H1 (cell line): Measurements from ENCODE around the gene SLC25A52. TPM values are rescaled to one million over a fixed set of nuclear protein-coding genes. Genes with fewer than 3 reads are reported as not detected.

ENCODE experiments used
- BRCA1 ChIP-seq: IDR thresholded peaks from 2 replicates; pipeline ENCODE4 v1.6.1; 2012; ENCODE audit warnings: low read depth, low read length, improper control_type of control experiment
- CREB1 ChIP-seq: IDR thresholded peaks from 2 replicates; pipeline ENCODE4 v1.6.1; 2012; ENCODE audit warnings: inconsistent platforms
- GABPA ChIP-seq: IDR thresholded peaks from 2 replicates; pipeline ENCODE4 v1.6.1; 2011; ENCODE audit warnings: mild to moderate bottlenecking, low read length, moderate library complexity, borderline replicate concordance; ENCODE audit not compliant: insufficient read depth
- KDM4A ChIP-seq: IDR thresholded peaks from one replicate; pipeline ENCODE4 v1.7.1; 2012; ENCODE audit warnings: low read depth, mild to moderate bottlenecking, moderate library complexity, low read length, inconsistent platforms; ENCODE audit not compliant: severe bottlenecking
- NANOG ChIP-seq: IDR thresholded peaks from 2 replicates; pipeline ENCODE4 v1.6.1; 2011; ENCODE audit warnings: low read length, low read depth, mild to moderate bottlenecking, inconsistent platforms; ENCODE audit not compliant: insufficient read depth, poor library complexity, severe bottlenecking
- NRF1 ChIP-seq: IDR thresholded peaks from 2 replicates; pipeline ENCODE4 v1.6.1; 2011; ENCODE audit warnings: mild to moderate bottlenecking, low read depth, low read length, improper control_type of control experiment
- RAD21 ChIP-seq, 2 experiments: IDR thresholded peaks in 1 of 2; conservative IDR thresholded peaks in 1 of 2; 2 replicates each; pipeline ENCODE4 v1.6.1; 2011; ENCODE audit warnings: low read depth in 2 of 2, low read length in 2 of 2, improper control_type of control experiment in 1 of 2, inconsistent platforms in 1 of 2, mild to moderate bottlenecking in 1 of 2, moderate library complexity in 1 of 2
- RFX5 ChIP-seq: IDR thresholded peaks from 2 replicates; pipeline ENCODE4 v1.6.1; 2011; ENCODE audit warnings: low read depth, low read length, improper control_type of control experiment, borderline replicate concordance
- TEAD4 ChIP-seq: IDR thresholded peaks from 2 replicates; pipeline ENCODE4 v1.6.1; 2012; ENCODE audit warnings: low read depth, low read length, inconsistent platforms, mixed read lengths
- polyA plus RNA-seq, 7 experiments: library from polyadenylated mRNA; depleted of rRNA in 3 of 7; stranded (reverse) in 5 of 7; unstranded in 2 of 7; fragments of >200 nt in 5 of 7; fragments of 200-250 nt in 2 of 7; gene quantifications; 1 replicate in 5 of 7; 2 replicates in 1 of 7; 4 replicates in 1 of 7; pipeline versions ENCODE4 v1.2.1 to v1.2.3, GENCODE V29; 2011 to 2013; ENCODE audit warnings: missing spikeins in 2 of 7, mixed read lengths in 2 of 7
- total RNA-seq: library from RNA; stranded (reverse); fragmentation: NEBNext Ultra II Directional; extraction: Animal tissue kit (Norgen Biotek cat#: 25700); gene quantifications from 2 replicates; pipeline ENCODE4 v1.2.1, GENCODE V29; 2021
- TF ChIP-seq, protein P1 (sequence below), 3 experiments: IDR thresholded peaks; 1 replicate in 2 of 3; 2 replicates in 1 of 3; pipeline versions ENCODE4 v1.5.1 to v1.6.1; 2011; ENCODE audit warnings: low read length in 3 of 3, mild to moderate bottlenecking in 3 of 3, inconsistent platforms in 2 of 3, low read depth in 1 of 3, moderate library complexity in 1 of 3; ENCODE audit not compliant: insufficient read depth in 1 of 3; ENCODE audit errors: control extremely low read depth in 1 of 3
- TF ChIP-seq, protein P2 (sequence below): IDR thresholded peaks from 2 replicates; pipeline ENCODE4 v1.6.1; 2012; ENCODE audit warnings: inconsistent platforms

Gene SLC25A52
- total and polyA plus RNA-seq, 2 of the 8 experiments (the other 6 are each of a cell fraction or from before 2014, with no cell fraction given): not detected

DNA sequence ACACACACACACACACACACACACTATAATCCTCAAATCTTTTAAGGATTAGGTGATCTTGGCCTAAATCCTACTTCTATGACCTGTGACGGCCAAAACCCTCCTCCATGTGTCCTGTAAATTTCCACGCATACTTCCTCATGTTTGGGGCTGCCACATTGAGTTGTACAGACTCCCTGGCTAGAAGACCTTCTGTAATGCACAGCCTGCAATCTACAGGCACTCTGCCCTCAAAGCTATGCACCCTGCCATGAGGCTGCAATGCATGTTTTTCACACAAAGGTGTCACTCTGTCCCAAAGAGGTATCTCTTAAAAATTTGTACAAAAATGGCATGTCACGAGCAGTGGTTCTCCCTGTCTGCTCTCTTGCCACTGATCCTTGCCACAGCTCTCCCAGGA, 49.9 kb downstream of the SLC25A52 start (continued):
- TF ChIP-seq, protein P1, sequence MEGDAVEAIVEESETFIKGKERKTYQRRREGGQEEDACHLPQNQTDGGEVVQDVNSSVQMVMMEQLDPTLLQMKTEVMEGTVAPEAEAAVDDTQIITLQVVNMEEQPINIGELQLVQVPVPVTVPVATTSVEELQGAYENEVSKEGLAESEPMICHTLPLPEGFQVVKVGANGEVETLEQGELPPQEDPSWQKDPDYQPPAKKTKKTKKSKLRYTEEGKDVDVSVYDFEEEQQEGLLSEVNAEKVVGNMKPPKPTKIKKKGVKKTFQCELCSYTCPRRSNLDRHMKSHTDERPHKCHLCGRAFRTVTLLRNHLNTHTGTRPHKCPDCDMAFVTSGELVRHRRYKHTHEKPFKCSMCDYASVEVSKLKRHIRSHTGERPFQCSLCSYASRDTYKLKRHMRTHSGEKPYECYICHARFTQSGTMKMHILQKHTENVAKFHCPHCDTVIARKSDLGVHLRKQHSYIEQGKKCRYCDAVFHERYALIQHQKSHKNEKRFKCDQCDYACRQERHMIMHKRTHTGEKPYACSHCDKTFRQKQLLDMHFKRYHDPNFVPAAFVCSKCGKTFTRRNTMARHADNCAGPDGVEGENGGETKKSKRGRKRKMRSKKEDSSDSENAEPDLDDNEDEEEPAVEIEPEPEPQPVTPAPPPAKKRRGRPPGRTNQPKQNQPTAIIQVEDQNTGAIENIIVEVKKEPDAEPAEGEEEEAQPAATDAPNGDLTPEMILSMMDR (IDR thresholded peaks at IDR 0.05; ENCODE audit: control extremely low read depth in 1 of 3, insufficient read depth in 1 of 3, low read depth in 1 of 3, low read length in 3 of 3): peak in 2 of 3 experiments; percentile 5 to 47; a peak in 1 of 4 replicates
- TF ChIP-seq NANOG: no peak
- peak; percentile 29 to 36; a peak in 2 of 4 replicates for TF ChIP-seq RAD21 (IDR thresholded peaks at IDR 0.05 in 1 of 2, conservative IDR thresholded peaks at IDR 0.05 in 1 of 2; ENCODE audit: low read depth in 2 of 2, low read length in 2 of 2)
- TF ChIP-seq KDM4A: no peak
- TF ChIP-seq GABPA: no peak
- TF ChIP-seq, protein P2, sequence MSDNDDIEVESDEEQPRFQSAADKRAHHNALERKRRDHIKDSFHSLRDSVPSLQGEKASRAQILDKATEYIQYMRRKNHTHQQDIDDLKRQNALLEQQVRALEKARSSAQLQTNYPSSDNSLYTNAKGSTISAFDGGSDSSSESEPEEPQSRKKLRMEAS: peak; percentile 39; the same call in 1 of the 2 replicates
- no peak for TF ChIP-seq NRF1
- TF ChIP-seq CREB1: no peak
- no peak for TF ChIP-seq TEAD4
- TF ChIP-seq RFX5: no peak
- TF ChIP-seq BRCA1: no peak

Other genes starting within 250 kb of the SLC25A52 start
- not detected in 2 replicates for gene TTR, start 169.0 kb downstream of the SLC25A52 start, total RNA-seq
- not detected in 2 replicates for gene TTR, start 169.0 kb downstream of the SLC25A52 start, polyA plus RNA-seq (2011; rRNA removed)
- 37.9 and 41.5 TPM in 2 replicates for gene B4GALT6, start 76.3 kb downstream of the SLC25A52 start, total RNA-seq
- 4.3 and 6.3 TPM in 2 replicates for gene B4GALT6, start 76.3 kb downstream of the SLC25A52 start, polyA plus RNA-seq (2011; rRNA removed)
- gene TRAPPC8, start 182.2 kb upstream of the SLC25A52 start, total RNA-seq: 43.6 and 49.9 TPM in 2 replicates
- 28.9 and 56.5 TPM in 2 replicates for gene TRAPPC8, start 182.2 kb upstream of the SLC25A52 start, polyA plus RNA-seq (2011; rRNA removed)